Stimulated activated CD8-positive, alpha-beta memory T cell treated with anti-CD3 and anti-CD28 coated beads, Interleukin-15, amount 100 ng/mL, for 4 hours (primary cell): ENCODE measurements around the gene BCAR1.
"Not testable (repeated sequence)": the region's sequence is repeated elsewhere in the genome, so short reads cannot be mapped to it uniquely, and the experiment has no call there.

Source experiments
- DNase-seq, 2 donors: peaks; one replicate each; pipeline ENCODE4 v3.0.0-alpha.2; 2020; ENCODE audit warnings: low read depth in 2 of 2

The BCAR1 gene

GRCh38 chr16:75256059-75256571, 4.7 kb upstream of the BCAR1 start:
- DNase-seq, result no peak

DNA sequence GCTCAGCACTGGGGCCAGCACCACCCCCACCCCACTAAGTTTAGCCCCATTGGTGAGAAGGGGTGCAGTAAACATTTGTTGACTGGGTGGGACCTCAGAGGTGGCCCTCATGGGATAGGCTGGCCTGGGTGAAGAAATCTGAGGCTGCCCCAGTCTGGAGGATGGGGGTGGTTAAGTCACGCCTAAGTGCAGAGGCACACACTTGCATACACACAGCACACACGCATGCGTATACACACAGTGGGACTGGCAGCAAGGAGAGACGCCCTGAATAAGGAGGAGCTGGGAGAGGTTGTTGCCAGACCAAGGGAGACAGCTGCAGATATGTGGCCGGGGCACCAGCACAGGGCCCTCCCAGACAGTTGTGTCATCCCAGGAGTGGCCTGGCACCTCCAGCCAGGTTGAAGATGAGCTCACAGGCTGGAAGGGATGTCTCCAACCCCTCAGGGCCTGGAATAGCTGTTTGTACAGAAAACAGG, 3.0 kb upstream of the BCAR1 start:
- no peak for DNase-seq

- DNase-seq, result no peak
Measured at GRCh38 chr16:75252946-75253911, 1.8 kb upstream of the BCAR1 start.

- no peak for DNase-seq
Measured at GRCh38 chr16:75252049-75252864, 833 bp upstream of the BCAR1 start.

DNA sequence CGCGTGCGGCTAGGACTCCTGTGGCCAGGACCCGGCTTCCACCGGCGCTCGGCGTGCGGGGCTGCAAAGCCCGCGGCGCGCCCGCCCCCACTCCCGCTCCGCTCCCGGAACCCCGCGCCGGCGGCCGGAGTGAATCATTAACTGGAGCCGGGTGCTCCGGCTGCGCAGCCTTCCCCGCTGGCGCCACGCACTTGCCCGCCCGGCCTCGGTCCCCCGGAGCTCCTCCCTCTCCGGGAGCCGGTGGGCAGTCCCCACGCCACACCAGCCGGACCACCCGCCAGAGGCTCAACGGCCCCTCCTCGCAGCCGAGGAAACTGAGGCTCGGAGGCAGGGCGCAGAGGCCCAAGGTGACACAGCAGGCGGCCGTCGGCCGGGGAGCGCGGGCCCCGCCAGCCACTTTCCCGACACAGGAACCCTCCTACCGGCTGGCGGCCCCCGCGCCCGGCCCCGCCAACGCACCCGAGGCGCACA, 580 bp downstream of the BCAR1 start:
- DNase-seq, result no peak

DNA sequence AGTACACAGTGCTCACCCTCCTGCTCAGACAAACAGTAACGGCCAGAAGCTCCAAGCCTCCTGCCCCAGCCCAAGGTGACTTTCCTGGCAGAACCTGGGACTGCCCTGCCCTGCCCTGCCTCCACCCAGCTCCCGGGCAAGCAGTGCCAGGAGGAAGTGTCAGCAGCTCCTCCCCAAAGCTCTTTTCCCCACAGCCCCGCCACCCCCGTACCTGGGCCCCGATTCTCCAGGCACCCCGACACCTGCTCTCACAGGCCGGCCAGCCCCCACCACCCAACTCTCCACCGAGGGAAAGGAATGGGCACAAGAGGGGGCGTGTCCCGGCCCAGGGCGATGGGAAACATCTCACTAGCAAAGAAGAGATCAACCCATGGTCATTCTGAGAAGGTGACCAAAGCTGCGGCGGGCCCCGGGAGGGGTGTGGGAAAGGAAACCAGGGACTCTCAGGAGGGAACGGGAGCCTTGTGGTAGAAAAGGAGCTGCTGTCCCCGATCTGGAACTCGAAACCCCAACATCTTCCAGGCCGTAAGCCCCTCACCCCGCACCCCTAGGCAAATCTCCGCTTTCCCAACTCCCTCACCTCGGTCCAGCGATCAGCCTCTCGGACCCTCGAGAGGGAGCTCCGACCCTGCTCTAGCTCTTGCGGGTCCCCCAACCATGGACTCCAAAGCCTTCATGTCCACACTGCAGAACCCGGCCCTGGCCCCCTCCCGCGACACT, 1.2 kb downstream of the BCAR1 start:
- no peak for DNase-seq

- DNase-seq, result no peak
Measured at GRCh38 chr16:75249441-75249840, 2.0 kb downstream of the BCAR1 start.

DNA sequence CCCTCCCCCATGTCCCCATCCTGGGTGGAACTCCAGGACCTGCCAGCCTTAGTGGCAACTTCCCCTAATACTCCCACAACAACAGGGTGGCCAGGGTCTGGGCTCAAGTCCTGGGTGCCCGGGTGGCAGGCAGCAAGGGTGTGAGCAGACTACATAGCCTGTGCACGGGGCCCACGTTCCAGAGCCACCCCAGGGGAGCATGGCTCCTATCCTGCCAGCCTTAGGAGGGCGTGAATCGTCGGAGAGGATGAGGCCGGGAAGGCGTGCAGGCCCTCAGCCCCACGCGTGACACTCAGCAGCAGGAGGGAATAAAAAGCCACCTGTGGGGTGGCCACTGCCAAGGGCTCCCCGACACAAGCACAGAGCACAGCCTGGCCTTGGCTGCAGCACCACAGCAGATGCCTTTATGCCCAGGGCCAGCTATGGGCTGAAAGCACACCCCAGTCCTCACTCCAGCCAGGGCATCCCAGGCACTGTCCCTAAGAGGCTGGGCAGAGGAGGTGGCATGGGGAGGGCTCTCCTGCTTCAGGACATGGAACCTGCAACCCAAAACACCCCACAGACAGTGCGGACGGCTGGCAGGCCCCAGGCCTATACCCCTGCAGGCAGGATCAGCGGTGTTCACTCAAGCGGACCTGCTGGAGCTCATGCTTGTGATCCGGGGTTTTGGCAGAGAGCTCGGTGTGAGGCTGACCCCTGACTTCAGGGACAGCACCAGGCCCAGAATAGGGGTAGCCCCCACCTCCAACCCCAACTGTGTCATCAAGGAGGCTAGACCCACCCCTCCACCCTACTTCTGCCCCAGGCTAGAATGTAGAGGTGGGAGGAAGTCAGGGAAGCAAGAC, 2.7 kb downstream of the BCAR1 start:
- no peak for DNase-seq

GRCh38 chr16:75248142-75248535, 3.3 kb downstream of the BCAR1 start:
- DNase-seq, result no peak

DNA sequence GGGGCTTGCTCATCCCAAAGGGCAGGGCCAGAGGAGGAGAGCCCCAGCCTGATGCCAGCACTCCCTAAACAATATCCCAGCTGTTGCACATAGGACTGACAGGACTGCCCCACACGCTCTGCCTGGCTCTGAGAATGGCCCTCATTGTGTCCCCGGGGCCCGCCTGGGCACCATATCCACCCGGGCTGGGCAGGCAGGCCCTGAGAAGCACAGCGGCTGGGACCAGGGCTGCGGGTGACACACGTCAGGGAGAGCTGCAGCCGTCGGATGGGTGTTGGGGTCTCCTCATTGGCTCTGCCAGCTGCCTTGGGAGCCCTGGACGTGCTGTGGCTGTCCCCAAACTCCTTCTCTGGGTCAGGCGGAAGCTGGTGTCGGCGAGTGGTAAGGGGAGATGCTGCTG, 4.2 kb downstream of the BCAR1 start:
- DNase-seq, result no peak

DNA sequence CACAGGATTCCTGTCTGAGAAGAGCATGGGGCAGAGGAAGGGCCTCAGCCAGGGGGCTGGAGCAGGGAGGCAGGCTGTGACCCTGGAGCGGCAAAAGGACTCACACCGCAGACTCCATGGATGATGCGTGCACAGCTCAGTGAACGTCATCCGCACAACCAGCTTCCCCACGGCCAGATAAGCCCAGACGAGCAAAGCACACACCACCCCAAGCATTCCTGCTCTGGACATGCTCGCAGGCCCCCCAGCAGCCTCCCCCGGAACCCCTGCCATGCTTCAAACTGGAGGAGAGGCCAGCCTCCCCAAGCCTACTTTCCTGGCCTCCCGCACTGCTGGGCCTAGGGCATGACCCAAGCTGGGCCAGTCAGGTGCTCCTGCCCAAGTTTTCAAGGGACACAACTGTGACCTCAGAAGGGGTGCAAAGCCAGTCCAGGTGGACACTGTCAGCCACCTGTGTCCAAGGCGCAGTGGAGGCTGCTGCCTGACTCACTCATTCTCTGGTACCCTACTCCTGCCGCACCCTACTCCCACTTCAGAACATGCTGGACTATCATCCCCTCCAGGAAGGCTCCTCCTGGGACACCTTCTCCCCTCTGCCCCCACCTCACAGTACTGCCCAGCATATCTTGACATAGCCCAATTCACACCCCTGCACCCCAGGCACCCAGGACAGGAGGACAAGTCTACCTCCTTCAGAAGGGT, 4.8 kb downstream of the BCAR1 start:
- DNase-seq, result no peak

DNA sequence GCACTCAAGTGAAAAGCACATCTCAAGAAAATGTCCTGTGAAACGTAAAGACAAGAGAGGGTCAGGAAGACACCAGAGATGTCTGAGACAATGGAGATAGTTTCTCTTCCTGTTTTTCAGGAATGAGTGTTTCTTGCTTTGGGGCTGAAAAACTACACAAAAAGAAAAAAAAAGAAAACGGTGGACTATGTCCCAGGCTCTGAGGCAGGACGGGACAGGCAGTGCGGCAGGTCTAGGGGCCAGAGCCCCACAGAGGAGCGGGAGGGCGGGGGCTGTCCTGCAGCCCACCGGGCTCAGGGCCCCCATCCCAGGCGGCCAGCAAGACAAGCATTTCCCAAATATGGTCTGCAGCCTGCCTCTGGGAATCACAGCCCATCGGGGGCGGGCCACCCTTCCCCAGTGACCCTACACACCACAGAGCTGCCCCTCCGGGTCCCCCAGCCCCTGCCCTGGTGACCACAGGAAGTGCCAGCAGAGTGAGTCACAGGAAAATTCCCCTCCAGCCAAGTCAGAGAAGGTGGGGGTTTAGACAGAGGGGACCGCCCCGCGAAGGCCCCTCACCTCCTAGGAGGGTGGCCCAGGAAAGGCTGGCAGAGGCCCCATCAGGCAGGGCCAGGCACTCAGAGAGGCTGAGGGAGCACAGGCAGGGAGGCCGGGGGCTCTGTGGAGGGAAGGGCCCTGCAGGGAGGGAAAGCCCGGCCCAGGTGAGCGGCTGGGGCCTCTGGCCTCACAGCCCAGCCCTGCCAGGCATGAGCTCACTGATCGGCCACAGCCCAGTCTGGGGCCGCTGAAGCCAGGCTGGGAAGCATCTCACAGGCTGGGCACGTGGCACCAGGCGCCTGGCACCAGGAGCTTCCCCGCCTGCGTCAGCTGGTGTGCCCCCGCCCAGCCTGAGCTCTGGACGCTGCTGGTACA, 6.3 kb downstream of the BCAR1 start:
- no peak for DNase-seq

DNA sequence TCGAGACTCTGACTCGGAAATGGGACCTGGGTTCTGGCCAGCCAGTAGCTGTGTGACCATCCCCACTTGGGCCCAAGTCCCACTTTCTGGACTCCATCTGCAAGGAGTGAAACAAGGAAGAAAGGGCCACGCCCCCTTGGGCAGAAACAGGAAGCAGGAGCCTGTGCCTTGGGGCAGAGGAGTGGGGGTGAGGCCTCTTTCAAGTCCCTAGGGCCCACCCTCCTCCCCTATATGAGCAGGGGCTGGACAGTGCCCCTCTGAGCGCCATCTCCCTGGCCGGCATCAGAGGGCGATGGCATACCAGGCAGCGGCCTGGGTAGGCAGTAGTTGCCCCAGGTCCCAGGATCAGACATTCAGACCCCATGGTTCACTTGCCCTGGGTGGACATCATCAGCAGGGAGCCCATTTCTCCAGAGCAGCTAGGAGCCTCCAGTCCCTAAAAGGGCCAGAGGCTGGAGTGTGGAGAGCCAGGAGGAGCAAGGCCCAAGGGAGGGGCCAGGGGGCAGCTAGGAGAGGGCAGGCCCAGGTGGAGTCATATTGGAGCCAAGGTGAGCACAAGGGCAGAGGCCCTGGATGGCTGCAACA, 7.1 kb downstream of the BCAR1 start:
- DNase-seq, result no peak

DNA sequence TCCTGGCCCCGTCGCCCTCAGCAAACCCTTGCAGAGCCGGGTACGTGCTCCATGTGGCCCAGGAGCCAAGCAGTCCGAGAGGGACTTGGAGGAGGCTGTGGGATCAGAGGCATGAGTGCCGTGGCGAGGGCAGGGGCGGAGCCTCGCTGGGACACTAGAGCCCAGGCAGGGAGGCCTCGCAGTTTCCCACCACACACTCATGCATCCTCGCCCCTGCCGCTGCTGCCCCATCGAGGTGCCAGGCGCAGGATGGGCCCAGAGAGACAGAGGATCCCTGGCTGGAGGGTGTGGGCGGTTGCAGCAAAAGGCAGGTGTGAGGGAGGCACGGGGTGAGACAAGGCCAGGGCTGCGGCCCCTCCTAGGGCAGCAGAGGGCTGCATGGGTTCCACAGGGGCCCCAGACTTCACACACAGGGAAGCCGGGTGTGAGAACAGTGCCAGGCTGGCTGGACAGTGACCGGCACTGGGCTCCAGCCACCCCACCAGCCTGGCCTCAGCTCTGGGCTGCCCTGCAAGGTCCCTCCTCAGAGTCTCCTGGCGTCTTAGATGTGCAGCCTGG, 7.7 kb downstream of the BCAR1 start:
- no peak for DNase-seq

DNA sequence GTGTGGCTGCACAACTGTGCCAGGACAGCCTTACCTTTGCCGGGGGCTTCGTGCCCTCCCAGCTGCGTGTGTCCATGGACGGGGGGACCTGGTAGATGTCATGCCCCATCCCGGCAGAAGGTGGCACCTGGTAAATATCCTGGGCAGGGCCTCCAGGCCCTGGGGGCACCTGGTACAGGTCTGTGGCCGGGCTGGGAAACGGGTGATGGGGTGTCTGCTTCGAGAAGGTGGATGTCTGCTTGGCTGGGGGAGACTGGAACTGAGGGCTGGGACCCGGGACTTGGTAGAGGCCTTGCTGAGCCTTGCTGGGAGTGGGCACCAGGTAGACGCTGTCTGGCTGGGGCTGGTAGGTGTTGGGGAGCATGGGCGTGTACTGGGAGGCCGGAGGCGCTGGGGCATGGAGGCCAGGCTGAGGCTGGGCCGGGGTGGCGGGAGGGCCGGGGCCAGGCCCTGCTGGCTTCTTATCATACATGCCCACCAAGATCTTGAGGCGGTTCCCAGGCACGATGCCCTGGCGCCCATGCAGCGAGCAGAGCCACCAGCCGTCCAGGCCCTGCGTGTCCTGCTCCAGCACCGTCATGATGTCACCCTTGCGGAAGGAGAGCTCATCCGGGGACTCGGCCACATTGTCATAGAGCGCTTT, 8.9 kb downstream of the BCAR1 start:
- not testable (repeated sequence) for DNase-seq

DNA sequence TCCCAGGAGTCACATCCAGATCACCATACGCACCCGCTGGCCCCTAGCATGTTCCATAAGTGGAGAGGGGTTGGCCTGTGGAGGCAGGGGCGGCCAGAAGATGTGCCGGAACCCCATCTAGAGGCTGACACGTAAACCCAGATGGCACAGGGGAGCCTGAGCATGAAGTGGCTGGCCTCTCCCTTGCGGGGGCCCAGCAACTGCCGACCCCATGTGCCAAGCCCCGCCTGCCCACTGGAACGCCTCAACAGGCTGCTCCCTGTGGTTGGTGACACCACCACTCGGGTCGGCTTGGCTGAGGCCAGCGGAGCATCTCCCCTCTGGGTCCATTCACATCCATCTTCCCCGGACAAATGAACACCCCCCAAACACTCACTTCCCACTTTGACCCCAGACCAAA, 9.5 kb downstream of the BCAR1 start:
- DNase-seq, result no peak

- no peak for DNase-seq
Measured at GRCh38 chr16:75241412-75241811, 10.0 kb downstream of the BCAR1 start.

DNA sequence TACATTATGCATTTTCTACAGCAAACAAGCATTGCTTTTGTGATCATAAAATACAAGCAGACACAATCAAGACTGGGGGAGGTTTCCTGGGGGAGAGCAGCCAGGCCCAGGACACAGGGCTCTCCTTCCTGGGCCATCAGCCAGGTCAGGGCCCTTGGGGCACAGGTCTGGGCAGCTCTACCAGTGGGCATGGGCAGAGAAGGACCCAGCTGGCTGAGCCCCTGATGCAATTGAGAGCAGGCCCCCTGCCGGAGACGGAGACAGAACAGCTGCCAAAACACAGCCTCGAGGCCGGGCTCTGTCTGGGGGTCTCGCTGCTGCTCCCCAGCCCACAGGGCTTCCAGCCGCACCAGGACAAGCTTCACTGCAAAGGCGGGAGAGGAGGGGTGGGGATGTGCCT, 10.8 kb downstream of the BCAR1 start:
- DNase-seq, result not testable (repeated sequence)
